NB4 (cell line): Measurements from ENCODE around the gene TTC38.
A peak's percentile ranks its signal among the peaks of the same experiment; 100 is the strongest.

Source experiments
- DNase-seq: peaks from one replicate; pipeline ENCODE4 v3.0.0; 2010; ENCODE audit warnings: low read depth
- H3K4me3 ChIP-seq: one replicate; pipeline ENCODE4 v1.5.1; 2011; ENCODE audit warnings: mild to moderate bottlenecking, low read depth, low read length, moderate library complexity
- MAX ChIP-seq: IDR thresholded peaks from 2 replicates; pipeline ENCODE4 v1.6.1; 2011; ENCODE audit warnings: low read depth, low read length
- MYC ChIP-seq: IDR thresholded peaks from 2 replicates; pipeline ENCODE4 v1.6.1; 2011; ENCODE audit warnings: low read depth, low read length
- POLR2A ChIP-seq: IDR thresholded peaks from 2 replicates; pipeline ENCODE4 v1.6.1; 2011; ENCODE audit warnings: mild to moderate bottlenecking; ENCODE audit not compliant: insufficient read length; ENCODE audit errors: extremely low read depth
- TF ChIP-seq, protein P1 (sequence below): IDR thresholded peaks from one replicate; pipeline ENCODE4 v1.5.1; 2012; ENCODE audit warnings: low read depth, low read length

The TTC38 gene

GRCh38 chr22:46296257-46297150 lies 28.7 kb downstream of the TTC38 start, which contains the start of gene GTSE1:
Gene GTSE1 (plus strand): TSS chr22:46296870. CDS start chr22:46297401, 531 bp downstream.
- TF ChIP-seq POLR2A (peak; percentile 59), MYC (peak; percentile 6; the same call in 1 of the 2 replicates), MAX (no peak; the same call in 1 of the 2 replicates)
- TF ChIP-seq, protein P1, sequence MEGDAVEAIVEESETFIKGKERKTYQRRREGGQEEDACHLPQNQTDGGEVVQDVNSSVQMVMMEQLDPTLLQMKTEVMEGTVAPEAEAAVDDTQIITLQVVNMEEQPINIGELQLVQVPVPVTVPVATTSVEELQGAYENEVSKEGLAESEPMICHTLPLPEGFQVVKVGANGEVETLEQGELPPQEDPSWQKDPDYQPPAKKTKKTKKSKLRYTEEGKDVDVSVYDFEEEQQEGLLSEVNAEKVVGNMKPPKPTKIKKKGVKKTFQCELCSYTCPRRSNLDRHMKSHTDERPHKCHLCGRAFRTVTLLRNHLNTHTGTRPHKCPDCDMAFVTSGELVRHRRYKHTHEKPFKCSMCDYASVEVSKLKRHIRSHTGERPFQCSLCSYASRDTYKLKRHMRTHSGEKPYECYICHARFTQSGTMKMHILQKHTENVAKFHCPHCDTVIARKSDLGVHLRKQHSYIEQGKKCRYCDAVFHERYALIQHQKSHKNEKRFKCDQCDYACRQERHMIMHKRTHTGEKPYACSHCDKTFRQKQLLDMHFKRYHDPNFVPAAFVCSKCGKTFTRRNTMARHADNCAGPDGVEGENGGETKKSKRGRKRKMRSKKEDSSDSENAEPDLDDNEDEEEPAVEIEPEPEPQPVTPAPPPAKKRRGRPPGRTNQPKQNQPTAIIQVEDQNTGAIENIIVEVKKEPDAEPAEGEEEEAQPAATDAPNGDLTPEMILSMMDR: no peak
- H3K4me3 ChIP-seq: peak within 1 kb of the TSS; percentile 68
- DNase-seq: peak; percentile 99

DNA sequence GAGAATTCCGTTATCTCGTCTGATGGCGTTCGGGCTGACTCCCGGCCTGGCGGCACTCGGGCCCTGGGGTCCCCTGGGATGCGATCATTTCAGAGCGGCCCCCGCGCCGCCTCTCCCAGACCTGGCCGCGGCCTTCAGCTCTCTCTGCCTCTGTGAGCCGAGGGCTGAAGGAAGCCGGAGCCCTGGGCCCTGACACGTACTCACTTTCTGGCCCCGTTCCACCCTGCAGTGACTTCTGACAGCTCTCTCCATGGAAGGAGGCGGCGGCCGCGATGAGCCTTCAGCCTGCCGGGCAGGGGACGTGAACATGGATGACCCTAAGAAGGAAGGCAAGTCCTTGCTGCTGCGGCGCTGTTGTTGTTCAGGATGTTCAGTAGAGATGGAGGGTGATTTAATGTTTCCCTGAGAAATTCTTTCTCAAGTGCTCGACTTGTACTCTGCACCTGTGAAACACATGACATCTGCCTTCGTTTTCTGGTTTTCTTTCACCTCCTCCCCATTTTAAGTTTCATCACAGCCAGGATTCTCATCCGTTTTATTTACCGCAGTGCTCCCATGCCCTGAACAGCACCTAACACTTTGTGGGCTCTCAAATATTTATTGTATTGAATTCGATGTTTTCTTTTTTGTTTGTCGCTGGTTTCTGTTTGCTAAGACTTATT lies 29.5 kb downstream of the TTC38 start:
- TF ChIP-seq POLR2A: no peak
- TF ChIP-seq, protein P1: no peak
- TF ChIP-seq MAX: no peak
- H3K4me3 ChIP-seq: peak overlapping the region; percentile 68
- DNase-seq: peak; percentile 66

GRCh38 chr22:46299101-46299500 lies 31.3 kb downstream of the TTC38 start:
- TF ChIP-seq MYC: no peak
- TF ChIP-seq, protein P1: no peak

DNA sequence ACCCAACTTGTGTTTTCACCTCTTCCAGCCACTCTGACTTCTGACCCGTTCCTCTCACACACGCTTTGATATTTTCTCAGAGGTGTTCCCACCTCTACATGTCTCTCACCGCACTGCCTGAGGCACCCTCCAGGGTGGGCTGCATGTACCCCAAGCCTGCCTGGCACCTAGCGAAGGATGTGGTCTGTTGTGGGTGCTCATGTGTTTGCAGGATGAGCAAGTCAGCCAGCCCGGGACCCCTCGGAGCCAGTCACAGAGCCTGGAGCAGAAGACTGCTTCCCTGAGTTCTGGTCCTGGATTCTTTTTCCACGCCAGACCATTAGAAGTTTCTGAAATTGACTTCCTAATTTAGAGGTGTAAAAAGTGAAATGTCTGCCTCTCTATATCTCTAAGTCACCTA lies 32.7 kb downstream of the TTC38 start:
- H3K4me3 ChIP-seq: no peak overlapping the region
- TF ChIP-seq MAX (no peak), POLR2A (no peak), MYC (no peak)
- TF ChIP-seq, protein P1: no peak
- DNase-seq: no peak

More at GRCh38 chr22:46299101-46299500, 31.3 kb downstream of the TTC38 start:
- DNase-seq: no peak
- no peak overlapping the region for H3K4me3 ChIP-seq

- TF ChIP-seq MAX: no peak
- TF ChIP-seq, protein P1: no peak
- TF ChIP-seq POLR2A: no peak
- no peak for TF ChIP-seq MYC
- no peak for DNase-seq
- no peak overlapping the region for H3K4me3 ChIP-seq
These were observed 35.6 kb downstream of the TTC38 start for GRCh38 chr22:46303347-46303965.
